H9 (cell line): Measurements from ENCODE around the gene TENM3. TPM values are rescaled to one million over a fixed set of nuclear protein-coding genes. Genes with fewer than 3 reads are reported as not detected.

ENCODE experiments used
- DNase-seq: peaks from one replicate; pipeline ENCODE4 v3.0.0-alpha.2; 2017
- H2AFZ ChIP-seq: one replicate; pipeline ENCODE4 v1.6.1; 2013; ENCODE audit warnings: mild to moderate bottlenecking, low read length, control low read depth, moderate library complexity
- H2AK5ac ChIP-seq: 2 replicates; pipeline ENCODE4 v1.6.1; 2013; ENCODE audit warnings: low read length, control low read depth, mixed read lengths; ENCODE audit not compliant: insufficient read length
- H2BK120ac ChIP-seq: one replicate; pipeline ENCODE4 v1.6.1; 2013; ENCODE audit warnings: low read depth, mild to moderate bottlenecking, low read length, control low read depth, inconsistent platforms; ENCODE audit not compliant: poor library complexity, severe bottlenecking
- H2BK12ac ChIP-seq: 2 replicates; pipeline ENCODE4 v1.6.1; 2013; ENCODE audit warnings: low read length, control low read depth, mixed read lengths, low read depth; ENCODE audit not compliant: insufficient read length
- H2BK15ac ChIP-seq: 2 replicates; pipeline ENCODE4 v1.6.1; 2013; ENCODE audit warnings: low read depth, low read length, control low read depth
- H2BK20ac ChIP-seq: one replicate; pipeline ENCODE4 v1.6.1; 2013; ENCODE audit warnings: low read depth, mild to moderate bottlenecking, low read length, control low read depth, inconsistent platforms; ENCODE audit not compliant: poor library complexity, severe bottlenecking
- H2BK5ac ChIP-seq: 2 replicates; pipeline ENCODE4 v1.6.1; 2013; ENCODE audit warnings: low read length, control low read depth, mixed read lengths; ENCODE audit not compliant: insufficient read length
- H3K14ac ChIP-seq: 2 replicates; pipeline ENCODE4 v1.6.1; 2013; ENCODE audit warnings: low read length, control low read depth; ENCODE audit not compliant: insufficient read depth
- H3K18ac ChIP-seq: 2 replicates; pipeline ENCODE4 v1.6.1; 2013; ENCODE audit warnings: low read depth, mild to moderate bottlenecking, mixed read lengths, low read length, control low read depth; ENCODE audit not compliant: insufficient read length
- H3K23ac ChIP-seq: 2 replicates; pipeline ENCODE4 v1.6.1; 2013; ENCODE audit warnings: low read length, control low read depth, mixed read lengths, low read depth; ENCODE audit not compliant: insufficient read length
- H3K23me2 ChIP-seq: 2 replicates; pipeline ENCODE4 v1.6.1; 2013; ENCODE audit warnings: low read depth, mild to moderate bottlenecking, mixed read lengths, low read length, control low read depth; ENCODE audit not compliant: insufficient read length, poor library complexity, severe bottlenecking
- H3K27ac ChIP-seq: 2 replicates; pipeline ENCODE4 v1.5.1; 2013; ENCODE audit warnings: low read length, control low read depth, mixed read lengths, low read depth; ENCODE audit not compliant: insufficient read length
- H3K27me3 ChIP-seq: 2 replicates; pipeline ENCODE4 v1.6.1; 2013; ENCODE audit warnings: low read length, control low read depth, inconsistent platforms; ENCODE audit not compliant: insufficient read depth
- H3K4ac ChIP-seq: 2 replicates; pipeline ENCODE4 v1.6.1; 2013; ENCODE audit warnings: low read depth, mild to moderate bottlenecking, control low read depth, inconsistent platforms, low read length, moderate library complexity
- H3K4me1 ChIP-seq: 2 replicates; pipeline ENCODE4 v1.6.1; 2013; ENCODE audit warnings: low read length, control low read depth, inconsistent platforms; ENCODE audit not compliant: insufficient read depth
- H3K4me2 ChIP-seq: 2 replicates; pipeline ENCODE4 v1.6.1; 2013; ENCODE audit warnings: low read length, control low read depth, mixed read lengths; ENCODE audit not compliant: insufficient read length, insufficient read depth
- H3K56ac ChIP-seq: 2 replicates; pipeline ENCODE4 v1.6.1; 2013; ENCODE audit warnings: low read depth, mild to moderate bottlenecking, mixed read lengths, low read length, control low read depth; ENCODE audit not compliant: insufficient read length
- H3K79me1 ChIP-seq: 2 replicates; pipeline ENCODE4 v1.6.1; 2013; ENCODE audit warnings: low read depth, mild to moderate bottlenecking, moderate library complexity, low read length, control low read depth, inconsistent platforms; ENCODE audit not compliant: insufficient read depth, poor library complexity, severe bottlenecking
- H3K79me2 ChIP-seq: 2 replicates; pipeline ENCODE4 v1.6.1; 2013; ENCODE audit warnings: low read length, control low read depth, inconsistent platforms; ENCODE audit not compliant: insufficient read depth
- H3K9ac ChIP-seq: 2 replicates; pipeline ENCODE4 v1.6.1; 2013; ENCODE audit warnings: low read length, control low read depth, mixed read lengths; ENCODE audit not compliant: insufficient read length; ENCODE audit errors: extremely low read depth
- H3K9me3 ChIP-seq: one replicate; pipeline ENCODE4 v1.6.1; 2013; ENCODE audit warnings: low read depth, low read length, inconsistent platforms; ENCODE audit not compliant: control insufficient read depth
- H3T11ph ChIP-seq: one replicate; pipeline ENCODE4 v1.6.1; 2013; ENCODE audit warnings: mild to moderate bottlenecking, low read length, control low read depth, inconsistent platforms
- H4K20me1 ChIP-seq: one replicate; pipeline ENCODE4 v1.6.1; 2013; ENCODE audit not compliant: control insufficient read depth, insufficient read length, insufficient read depth
- H4K5ac ChIP-seq: 2 replicates; pipeline ENCODE4 v1.6.1; 2013; ENCODE audit warnings: low read depth, mild to moderate bottlenecking, mixed read lengths, low read length, control low read depth; ENCODE audit not compliant: insufficient read length
- H4K8ac ChIP-seq: replicated peaks from 2 replicates; pipeline ENCODE4 v1.6.1; 2013; ENCODE audit warnings: low read length, control low read depth, mixed read lengths, low read depth; ENCODE audit not compliant: insufficient read length
- H4K91ac ChIP-seq: 2 replicates; pipeline ENCODE4 v1.6.1; 2013; ENCODE audit warnings: low read depth, mild to moderate bottlenecking, moderate library complexity, mixed read lengths, low read length, control low read depth; ENCODE audit not compliant: insufficient read length
- H3K27ac Mint-ChIP-seq, 3 experiments: 2 replicates in 2 of 3; 3 replicates in 1 of 3; pipeline ENCODE4 v1.8.0; 2020 to 2021; ENCODE audit warnings: mixed read lengths in 3 of 3, mild to moderate bottlenecking in 1 of 3, moderate library complexity in 1 of 3
- H3K27me3 Mint-ChIP-seq: 2 replicates; pipeline ENCODE4 v1.8.0; 2021; ENCODE audit warnings: low read depth, mild to moderate bottlenecking, moderate library complexity, mixed read lengths
- H3K36me3 Mint-ChIP-seq, 3 experiments: 2 replicates in 2 of 3; 3 replicates in 1 of 3; pipeline ENCODE4 v1.8.0; 2020 to 2021; ENCODE audit warnings: low read depth in 3 of 3, mixed read lengths in 3 of 3; ENCODE audit not compliant: insufficient read depth in 1 of 3
- H3K4me1 Mint-ChIP-seq, 2 experiments: 2 replicates each; pipeline ENCODE4 v1.8.0; 2020; ENCODE audit warnings: mixed read lengths in 2 of 2
- H3K4me3 Mint-ChIP-seq, 2 experiments: 2 replicates in 1 of 2; 3 replicates in 1 of 2; pipeline ENCODE4 v1.8.0; 2020 to 2021; ENCODE audit warnings: mild to moderate bottlenecking in 2 of 2, mixed read lengths in 2 of 2, moderate library complexity in 1 of 2
- H3K9me3 Mint-ChIP-seq, 2 experiments: 2 replicates in 1 of 2; 3 replicates in 1 of 2; pipeline ENCODE4 v1.8.0; 2020; ENCODE audit warnings: mild to moderate bottlenecking in 2 of 2, mixed read lengths in 2 of 2, moderate library complexity in 1 of 2
- WGBS: extraction: QIAGEN DNeasy Blood & Tissue Kit; methylation state at CpG from one replicate; pipeline ENCODE4 v1.1.7; 2013; ENCODE audit warnings: missing lambda C conversion rate, low lambda C conversion rate, mixed read lengths; ENCODE audit not compliant: insufficient read length; ENCODE audit errors: extremely low coverage; 5-methylcytosine and 5-hydroxymethylcytosine counted together
- total RNA-seq: library from RNA; stranded (reverse); gene quantifications from 2 replicates; pipeline ENCODE4 v1.2.1, GENCODE V29; 2021
- TF ChIP-seq, protein P1 (sequence below): fragments of 200-600 bp; sonication (generic); conservative IDR thresholded peaks from 3 replicates; pipeline ENCODE4 v1.8.0; 2021; ENCODE audit warnings: antibody characterized with exemption, mild to moderate bottlenecking

Gene TENM3
- total RNA-seq, 1 experiment from 2014 or later, result 49.6 TPM

DNA sequence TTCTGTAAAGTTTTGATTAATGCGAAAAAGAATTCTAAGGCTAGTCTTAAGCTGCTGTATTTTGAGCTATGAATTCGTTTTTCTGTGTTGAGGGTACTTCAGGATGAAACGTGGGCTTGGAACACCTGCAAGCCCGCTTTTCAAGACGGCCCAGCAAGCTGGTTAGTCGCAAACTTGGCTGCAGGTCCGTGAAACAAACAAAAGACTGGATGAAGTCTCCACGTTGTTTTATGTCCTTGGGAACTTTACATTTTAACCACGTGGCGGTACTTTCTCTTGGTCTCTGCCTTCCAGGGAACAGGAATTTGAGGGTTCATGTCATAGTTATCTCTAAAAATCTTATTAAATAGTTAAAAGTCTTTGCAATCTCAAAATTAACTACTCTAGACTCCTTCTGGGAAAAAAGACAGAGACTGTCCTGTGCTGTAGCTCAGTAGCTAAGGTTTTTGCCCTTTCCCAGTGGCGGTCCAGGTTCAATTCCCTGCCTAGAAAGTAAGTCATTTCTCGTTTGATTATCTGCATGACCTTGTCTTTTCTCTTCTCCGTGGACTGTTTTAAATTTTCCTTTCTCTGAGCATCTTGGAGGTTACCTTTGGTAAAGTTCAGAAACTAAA is 21.0 kb downstream of the TENM3 start:
- H3K27ac Mint-ChIP-seq, result peak overlapping the region in 1 of 3 experiments; percentile 54; a peak in 2 of 7 replicates
- no peak for DNase-seq
- no peaks in the 10 kb centered on the region for H3K23me2 ChIP-seq
- no peaks in the 10 kb centered on the region for H3K27me3 ChIP-seq
- H4K20me1 ChIP-seq, result no peaks in the 10 kb centered on the region
- H3K9me3 Mint-ChIP-seq, result peaks cover 12 to 15% of the 10 kb centered on the region in 2 experiments; a peak in 4 of 5 replicates
- no peak overlapping the region for H2BK20ac ChIP-seq
- no peak overlapping the region for H2AFZ ChIP-seq
- H2BK15ac ChIP-seq, result no peak overlapping the region
- H3K79me2 ChIP-seq, result no peaks in the 10 kb centered on the region; the same call in 1 of the 2 replicates
- H2BK120ac ChIP-seq, result no peak overlapping the region
- no CpG with 5 or more reads among the region's 13 CpGs for WGBS
- H3K56ac ChIP-seq, result no peak overlapping the region
- H3K9me3 ChIP-seq, result no peaks in the 10 kb centered on the region
- no peaks in the 10 kb centered on the region for H3K79me1 ChIP-seq
- no peak overlapping the region for H3K4ac ChIP-seq
- H3K4me2 ChIP-seq, result no peak overlapping the region
- no peak overlapping the region for H2BK5ac ChIP-seq
- H3K36me3 Mint-ChIP-seq, result peaks cover 27 to 40% (median 29%) of the 10 kb centered on the region in 3 experiments
- H3K23ac ChIP-seq, result no peak overlapping the region
- H3K14ac ChIP-seq, result no peak overlapping the region
- 0 out of 2 replicates have a peak, but pooled peaks cover 2% of the 10 kb centered on the region for H3K4me1 ChIP-seq
- H3T11ph ChIP-seq, result no peak overlapping the region
- peaks cover 18 to 35% of the 10 kb centered on the region in 2 experiments for H3K4me1 Mint-ChIP-seq
- H4K91ac ChIP-seq, result no peak overlapping the region
- no peak overlapping the region for H3K4me3 Mint-ChIP-seq
- no peak overlapping the region for H3K18ac ChIP-seq
- no peak overlapping the region for H3K27ac ChIP-seq
- TF ChIP-seq, protein P1, sequence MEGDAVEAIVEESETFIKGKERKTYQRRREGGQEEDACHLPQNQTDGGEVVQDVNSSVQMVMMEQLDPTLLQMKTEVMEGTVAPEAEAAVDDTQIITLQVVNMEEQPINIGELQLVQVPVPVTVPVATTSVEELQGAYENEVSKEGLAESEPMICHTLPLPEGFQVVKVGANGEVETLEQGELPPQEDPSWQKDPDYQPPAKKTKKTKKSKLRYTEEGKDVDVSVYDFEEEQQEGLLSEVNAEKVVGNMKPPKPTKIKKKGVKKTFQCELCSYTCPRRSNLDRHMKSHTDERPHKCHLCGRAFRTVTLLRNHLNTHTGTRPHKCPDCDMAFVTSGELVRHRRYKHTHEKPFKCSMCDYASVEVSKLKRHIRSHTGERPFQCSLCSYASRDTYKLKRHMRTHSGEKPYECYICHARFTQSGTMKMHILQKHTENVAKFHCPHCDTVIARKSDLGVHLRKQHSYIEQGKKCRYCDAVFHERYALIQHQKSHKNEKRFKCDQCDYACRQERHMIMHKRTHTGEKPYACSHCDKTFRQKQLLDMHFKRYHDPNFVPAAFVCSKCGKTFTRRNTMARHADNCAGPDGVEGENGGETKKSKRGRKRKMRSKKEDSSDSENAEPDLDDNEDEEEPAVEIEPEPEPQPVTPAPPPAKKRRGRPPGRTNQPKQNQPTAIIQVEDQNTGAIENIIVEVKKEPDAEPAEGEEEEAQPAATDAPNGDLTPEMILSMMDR, result no peak
- no peak overlapping the region for H4K5ac ChIP-seq
- no peak overlapping the region for H2BK12ac ChIP-seq
- H4K8ac ChIP-seq, result no peak overlapping the region
- no peak overlapping the region for H3K9ac ChIP-seq
- H3K27me3 Mint-ChIP-seq, result no peaks in the 10 kb centered on the region
- no peak overlapping the region for H2AK5ac ChIP-seq
